Vagina (tissue), 2 donors: ENCODE data around the gene STON2.

ENCODE experiments used
- POLR2A ChIP-seq, 2 donors: fragments of 450-650 bp; IDR thresholded peaks; one replicate each; pipeline ENCODE4 v1.6.1; 2017; ENCODE audit warnings: antibody characterized with exemption in 2 of 2, mild to moderate bottlenecking in 2 of 2, moderate library complexity in 2 of 2
- POLR2AphosphoS5 ChIP-seq, 2 donors: sonication (generic); formaldehyde crosslinking; IDR thresholded peaks; one replicate each; pipeline ENCODE4 v1.9.0; 2017; ENCODE audit warnings: antibody characterized with exemption in 2 of 2, mild to moderate bottlenecking in 2 of 2, low read depth in 1 of 2; ENCODE audit not compliant: insufficient read depth in 1 of 2
- TF ChIP-seq, protein P1 (sequence below), 3 experiments: fragments of 450-650 bp in 2 of 3; fragments of 200-600 bp in 1 of 3; sonication (generic) in 1 of 3; IDR thresholded peaks; one replicate each; pipeline ENCODE4 v1.5.1; 2017 to 2019; ENCODE audit warnings: antibody characterized with exemption in 3 of 3, mild to moderate bottlenecking in 2 of 3, moderate library complexity in 2 of 3

DNA sequence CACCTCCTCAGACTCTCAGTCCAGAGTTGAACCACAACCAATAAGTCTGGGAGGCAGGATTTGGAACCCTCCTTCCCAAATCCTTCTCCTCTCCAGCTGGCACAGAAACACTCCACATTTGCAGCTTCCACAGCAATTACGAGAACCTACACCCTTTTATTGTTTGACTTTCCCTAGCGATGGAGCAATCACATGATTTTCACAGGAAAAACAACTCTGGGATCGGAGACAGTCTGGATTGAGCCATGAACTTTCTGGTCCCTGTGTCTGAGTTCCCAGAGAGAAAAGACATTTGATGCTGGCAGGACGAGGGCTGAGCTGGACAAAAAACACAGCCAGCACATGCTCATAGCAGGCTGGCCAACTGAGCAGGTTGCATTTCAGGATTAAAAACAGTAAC, 49.0 kb upstream of the STON2 start:
- TF ChIP-seq, protein P1, sequence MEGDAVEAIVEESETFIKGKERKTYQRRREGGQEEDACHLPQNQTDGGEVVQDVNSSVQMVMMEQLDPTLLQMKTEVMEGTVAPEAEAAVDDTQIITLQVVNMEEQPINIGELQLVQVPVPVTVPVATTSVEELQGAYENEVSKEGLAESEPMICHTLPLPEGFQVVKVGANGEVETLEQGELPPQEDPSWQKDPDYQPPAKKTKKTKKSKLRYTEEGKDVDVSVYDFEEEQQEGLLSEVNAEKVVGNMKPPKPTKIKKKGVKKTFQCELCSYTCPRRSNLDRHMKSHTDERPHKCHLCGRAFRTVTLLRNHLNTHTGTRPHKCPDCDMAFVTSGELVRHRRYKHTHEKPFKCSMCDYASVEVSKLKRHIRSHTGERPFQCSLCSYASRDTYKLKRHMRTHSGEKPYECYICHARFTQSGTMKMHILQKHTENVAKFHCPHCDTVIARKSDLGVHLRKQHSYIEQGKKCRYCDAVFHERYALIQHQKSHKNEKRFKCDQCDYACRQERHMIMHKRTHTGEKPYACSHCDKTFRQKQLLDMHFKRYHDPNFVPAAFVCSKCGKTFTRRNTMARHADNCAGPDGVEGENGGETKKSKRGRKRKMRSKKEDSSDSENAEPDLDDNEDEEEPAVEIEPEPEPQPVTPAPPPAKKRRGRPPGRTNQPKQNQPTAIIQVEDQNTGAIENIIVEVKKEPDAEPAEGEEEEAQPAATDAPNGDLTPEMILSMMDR (IDR thresholded peaks at IDR 0.05) = no peak
- TF ChIP-seq POLR2A (IDR thresholded peaks at IDR 0.05) = no peak
- TF ChIP-seq POLR2AphosphoS5 (IDR thresholded peaks at IDR 0.05; ENCODE audit: insufficient read depth in 1 of 2, low read depth in 1 of 2) = no peak
